Epithelial cell of proximal tubule (primary cell): ENCODE measurements around the gene CDT1. TPM values are rescaled to one million over a fixed set of nuclear protein-coding genes. Genes with fewer than 3 reads are reported as not detected.
"Not testable (repeated sequence)": the region's sequence is repeated elsewhere in the genome, so short reads cannot be mapped to it uniquely, and the experiment has no call there.

Source experiments
- DNase-seq: peaks from one replicate; pipeline ENCODE4 v3.0.0-alpha.2; 2011; ENCODE audit warnings: low read depth
- H3K4me3 ChIP-seq: 2 replicates; pipeline ENCODE4 v1.5.1; 2011; ENCODE audit warnings: low read depth, mild to moderate bottlenecking, low read length
- CTCF ChIP-seq: conservative IDR thresholded peaks from 2 replicates; pipeline ENCODE4 v1.5.1; 2012; ENCODE audit warnings: low read depth, mild to moderate bottlenecking, low read length
- total RNA-seq: library from RNA; depleted of rRNA; stranded (reverse); fragments of >200 nt; gene quantifications from 2 replicates; pipeline ENCODE4 v1.2.3, GENCODE V29; 2015

Gene CDT1
- total RNA-seq, 1 donor from 2014 or later: 76.2 TPM

- H3K4me3 ChIP-seq: no peak overlapping the region
- DNase-seq: no peak
- TF ChIP-seq CTCF: no peak
Measured at GRCh38 chr16:88819126-88819525, 15.5 kb downstream of the CDT1 start.

GRCh38 chr16:88820385-88821025 is 16.9 kb downstream of the CDT1 start:
- DNase-seq: no peak
- no peak for TF ChIP-seq CTCF
- no peak overlapping the region for H3K4me3 ChIP-seq

- DNase-seq: no peak
- no peak for TF ChIP-seq CTCF
- H3K4me3 ChIP-seq: no peak overlapping the region
Measured at GRCh38 chr16:88821168-88821850, 17.7 kb downstream of the CDT1 start.

GRCh38 chr16:88822281-88823040 is 18.9 kb downstream of the CDT1 start:
- no peak for TF ChIP-seq CTCF
- DNase-seq: no peak
- no peak overlapping the region for H3K4me3 ChIP-seq

- DNase-seq, H3K4me3 ChIP-seq: not testable (repeated sequence)
Measured at GRCh38 chr16:88823646-88824045, 20.1 kb downstream of the CDT1 start.

GRCh38 chr16:88824256-88825077 is 20.9 kb downstream of the CDT1 start:
- TF ChIP-seq CTCF: no peak
- no peak overlapping the region for H3K4me3 ChIP-seq
- no peak for DNase-seq

GRCh38 chr16:88825146-88825545 is 21.6 kb downstream of the CDT1 start:
- H3K4me3 ChIP-seq: no peak overlapping the region
- no peak for TF ChIP-seq CTCF
- DNase-seq: no peak
